ENCODE results near the gene ZBTB3. TPM values are rescaled to one million over a fixed set of nuclear protein-coding genes. Genes with fewer than 3 reads are reported as not detected.

ZBTB3 gene
- total RNA-seq, result 9.4 and 10.8 TPM in 2 replicates

GRCh38 chr11:62753736-62754603 lies at the start of gene ZBTB3:
TSS of gene ZBTB3 (minus strand) at chr11:62754160. CDS start at chr11:62753664, 496 bp downstream.

DNA sequence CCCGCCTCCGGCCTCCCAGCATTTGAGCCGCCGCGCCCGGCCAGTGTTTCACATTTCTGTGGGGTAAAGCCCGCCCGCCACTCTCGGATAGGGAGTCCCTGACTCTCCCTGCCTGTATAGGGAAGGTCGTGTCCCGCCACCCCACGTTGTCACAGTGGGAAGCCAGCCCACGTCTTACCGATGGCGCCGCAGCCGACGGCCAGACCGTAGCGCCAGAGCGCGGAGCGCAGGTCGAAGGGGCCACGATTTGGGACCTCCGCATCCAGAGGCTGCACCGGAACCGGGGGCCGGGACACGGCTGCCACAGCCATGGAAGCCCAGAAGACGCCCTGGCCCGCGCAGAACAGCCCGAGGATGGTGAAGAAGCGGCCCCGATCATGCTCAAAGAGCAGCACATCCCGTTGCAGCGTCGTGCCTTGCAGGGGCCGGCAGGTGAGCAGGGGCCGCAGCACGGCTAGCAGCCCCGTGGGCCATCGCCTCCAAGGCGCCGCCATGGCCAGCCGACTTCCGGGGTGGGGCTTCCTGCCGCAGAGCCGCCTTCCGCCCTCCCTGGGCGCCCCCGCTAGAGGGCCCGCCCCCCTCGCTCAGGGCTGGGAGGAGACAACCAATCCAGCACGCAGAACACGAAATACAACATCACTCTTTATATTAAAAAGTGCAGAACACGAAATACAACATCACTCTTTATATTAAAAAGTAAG lies 37.7 kb upstream of the ZBTB3 start, which contains the start of gene TMEM223:
Gene TMEM223 (minus strand): TSS at position 506 of the 701 bp plus-strand sequence. CDS start 12 bp downstream, at position 494.

GRCh38 chr11:62787005-62787759 lies 33.2 kb upstream of the ZBTB3 start, which contains the start of gene TMEM179B:
TSS of gene TMEM179B (plus strand) at chr11:62787402. CDS start at chr11:62787432, 30 bp downstream.

GRCh38 chr11:62771144-62772021 lies 17.4 kb upstream of the ZBTB3 start, which contains the start of gene TAF6L:
TSS of gene TAF6L (plus strand) at chr11:62771396. CDS start at chr11:62775784, 4,388 bp downstream.

DNA sequence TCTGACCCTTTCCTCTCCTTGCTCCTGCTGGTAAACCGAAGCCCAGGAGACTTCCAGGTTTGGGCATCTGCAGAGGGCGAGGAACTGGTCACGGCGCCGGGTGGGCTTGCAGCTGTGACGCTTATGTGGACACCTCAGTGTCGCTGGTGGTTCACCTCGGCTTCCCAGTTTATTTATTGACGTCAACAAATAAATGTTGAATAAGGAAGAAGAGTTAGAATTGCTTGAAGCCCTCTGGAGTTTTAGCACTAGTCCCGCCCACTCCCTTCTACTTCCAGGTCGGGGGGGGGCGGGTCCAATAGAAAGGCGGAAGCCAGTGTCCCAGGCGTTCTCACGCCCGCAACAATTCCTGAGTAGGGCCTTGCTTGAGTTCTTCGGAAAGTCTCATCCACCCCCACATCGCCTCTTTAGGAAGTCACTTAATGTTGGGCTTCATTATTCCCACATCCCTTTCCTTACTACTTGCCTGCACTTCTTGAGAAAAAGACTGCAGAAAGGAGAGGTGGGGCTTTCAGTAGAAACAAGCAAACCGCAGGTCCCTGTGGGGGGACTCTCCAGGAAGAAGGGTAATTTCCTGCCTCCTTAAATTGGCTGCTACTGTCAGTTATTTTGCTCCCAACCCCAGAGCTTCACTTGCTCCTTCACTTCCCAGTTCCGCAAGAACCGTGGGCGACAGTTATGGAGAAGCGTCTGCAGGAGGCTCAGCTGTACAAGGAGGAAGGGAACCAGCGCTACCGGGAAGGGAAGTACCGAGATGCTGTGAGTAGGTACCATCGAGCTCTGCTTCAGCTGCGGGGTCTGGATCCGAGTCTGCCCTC lies 25.6 kb downstream of the ZBTB3 start, which contains the start of gene TTC9C:
Gene TTC9C (plus strand): TSS at position 316 of the 818 bp plus-strand sequence. CDS start 363 bp downstream, at position 679.

GRCh38 chr11:62727165-62727871 lies 26.6 kb downstream of the ZBTB3 start, which contains the start of gene HNRNPUL2:
TSS of gene HNRNPUL2 (minus strand) at chr11:62727457. CDS start at chr11:62727156, 301 bp downstream.

DNA sequence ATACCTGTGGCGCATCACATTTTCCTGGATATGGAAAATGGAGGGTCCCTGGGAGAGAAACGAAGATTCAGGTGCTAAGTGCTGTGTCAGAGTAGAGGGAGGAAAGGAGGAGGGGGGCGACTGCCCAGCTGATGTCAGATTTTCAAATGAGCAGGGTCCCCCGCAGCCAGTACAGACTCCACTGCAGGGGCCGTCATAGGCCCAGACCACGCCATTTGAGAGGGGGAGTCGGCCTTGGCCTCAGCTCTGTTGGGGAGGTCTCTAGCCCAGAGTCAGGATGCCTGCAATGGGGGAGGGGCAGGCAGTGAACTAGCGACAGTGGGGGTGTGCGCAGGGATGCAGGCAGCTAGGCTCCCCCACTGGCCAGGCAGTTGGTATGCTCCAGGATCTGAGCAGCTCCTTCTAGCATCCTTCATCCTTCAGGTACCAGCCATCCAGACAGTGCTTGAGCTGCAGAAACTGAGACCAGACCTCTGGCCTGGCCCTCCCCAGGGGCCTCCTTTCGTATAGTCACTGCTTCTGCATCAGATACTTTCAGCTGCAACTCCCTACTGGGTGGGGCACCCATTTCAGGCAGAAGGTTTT lies 46.6 kb downstream of the ZBTB3 start, which contains the start of the genes BSCL2 and GNG3:
Gene BSCL2 (minus strand): TSS at position 148 of the 585 bp plus-strand sequence. CDS start 229 bp downstream, outside the sequence.
Gene GNG3 (plus strand): TSS at position 400 of the 585 bp plus-strand sequence. CDS start 620 bp downstream, outside the sequence.

Other genes starting within 250 kb of the ZBTB3 start
- gene AHNAK, start 207.4 kb downstream of the ZBTB3 start, total RNA-seq, result 438 and 502 TPM in 2 replicates
- 1,923 and 1,968 TPM in 2 replicates for gene EEF1G, start 180.3 kb downstream of the ZBTB3 start, total RNA-seq
- 10.5 and 11.9 TPM in 2 replicates for gene TUT1, start 162.6 kb downstream of the ZBTB3 start, total RNA-seq
- 45.8 and 56.8 TPM in 2 replicates for gene MTA2, start 152.3 kb downstream of the ZBTB3 start, total RNA-seq
- gene EML3, start 141.4 kb downstream of the ZBTB3 start, total RNA-seq, result 50.7 and 57.5 TPM in 2 replicates
- gene ROM1, start 140.9 kb downstream of the ZBTB3 start, total RNA-seq, result 24.8 and 25.3 TPM in 2 replicates
- 30.9 and 37.1 TPM in 2 replicates for gene B3GAT3, start 132.2 kb downstream of the ZBTB3 start, total RNA-seq
- gene GANAB, start 107.5 kb downstream of the ZBTB3 start, total RNA-seq, result 322 and 338 TPM in 2 replicates
- gene INTS5, start 100.9 kb downstream of the ZBTB3 start, total RNA-seq, result 24.1 and 26.5 TPM in 2 replicates
- gene C11orf98, start 89.0 kb downstream of the ZBTB3 start, total RNA-seq, result 24.8 and 38.0 TPM in 2 replicates
- 2.4 and 3.7 TPM in 2 replicates for gene CSKMT, start 88.8 kb downstream of the ZBTB3 start, total RNA-seq
- 7.5 and 8.7 TPM in 2 replicates for gene UQCC3, start 82.5 kb downstream of the ZBTB3 start, total RNA-seq
- gene LBHD1, start 81.9 kb downstream of the ZBTB3 start, total RNA-seq, result 4.2 and 7.4 TPM in 2 replicates
- 115 and 150 TPM in 2 replicates for gene UBXN1, start 75.1 kb downstream of the ZBTB3 start, total RNA-seq
- gene LRRN4CL, start 64.6 kb downstream of the ZBTB3 start, total RNA-seq, result 8.5 and 15.5 TPM in 2 replicates
- gene BSCL2, start 46.7 kb downstream of the ZBTB3 start, total RNA-seq, result 15.4 and 27.1 TPM in 2 replicates
- not detected in 2 replicates for gene GNG3, start 46.5 kb downstream of the ZBTB3 start, total RNA-seq
- gene HNRNPUL2, start 26.7 kb downstream of the ZBTB3 start, total RNA-seq, result 18.1 and 23.8 TPM in 2 replicates
- gene TTC9C, start 25.7 kb downstream of the ZBTB3 start, total RNA-seq, result 22.8 and 36.6 TPM in 2 replicates
- 66.3 and 67.2 TPM in 2 replicates for gene POLR2G, start 7.4 kb upstream of the ZBTB3 start, total RNA-seq
- gene TAF6L, start 17.2 kb upstream of the ZBTB3 start, total RNA-seq, result 11.8 and 13.9 TPM in 2 replicates
- gene TMEM179B, start 33.2 kb upstream of the ZBTB3 start, total RNA-seq, result 60.1 and 80.1 TPM in 2 replicates
- 25.8 and 27.7 TPM in 2 replicates for gene TMEM223, start 37.8 kb upstream of the ZBTB3 start, total RNA-seq
- 33.1 and 35.5 TPM in 2 replicates for gene NXF1, start 51.3 kb upstream of the ZBTB3 start, total RNA-seq
- gene STX5, start 77.9 kb upstream of the ZBTB3 start, total RNA-seq, result 31.7 and 41.2 TPM in 2 replicates
- gene TEX54, start 78.7 kb upstream of the ZBTB3 start, total RNA-seq, result not detected in 2 replicates
- 24.5 and 29.2 TPM in 2 replicates for gene WDR74, start 85.4 kb upstream of the ZBTB3 start, total RNA-seq
- 96.0 and 99.3 TPM in 2 replicates for gene SLC3A2, start 126.7 kb upstream of the ZBTB3 start, total RNA-seq
- not detected in 2 replicates for gene CHRM1, start 167.2 kb upstream of the ZBTB3 start, total RNA-seq
- not detected in 2 replicates for gene SLC22A6, start 230.8 kb upstream of the ZBTB3 start, total RNA-seq